ENCODE results near the gene MMUT. TPM values are rescaled to one million over a fixed set of nuclear protein-coding genes. Genes with fewer than 3 reads are reported as not detected.
A peak's percentile ranks its signal among the peaks of the same experiment; 100 is the strongest.

MMUT gene
- total RNA-seq, 1 donor from 2014 or later = 13.5 TPM

- intact Hi-C loops (cut with micrococcal nuclease) = loop anchor here (5.0 kb wide), 1 partner anchor 88 kb away; the partner anchor contains the start of gene C6orf141
- Mint-ChIP-seq H3K4me1 (ENCODE audit: low read depth) (peaks cover 30% of the 10 kb centered on the region), H3K27me3 (ENCODE audit: low read depth) (no peaks in the 10 kb centered on the region), H3K27ac (peak overlapping the region; percentile 39), H3K36me3 (ENCODE audit: low read depth) (peaks cover 16% of the 10 kb centered on the region), H3K9me3 (no peaks in the 10 kb centered on the region), H3K4me3 (ENCODE audit: low read depth) (peak overlapping the region; percentile 99)
- no peak for DNase-seq (ENCODE audit: low spot score)
Measured at GRCh38 chr6:49464691-49465090, 1.6 kb upstream of the MMUT start.

GRCh38 chr6:49463612-49463967, 537 bp upstream of the MMUT start:
- intact Hi-C loops (cut with micrococcal nuclease) = loop anchor here (2.0 to 5.0 kb wide), 2 partner anchors 21 to 89 kb away; partner anchors contain the start of gene C6orf141
- Mint-ChIP-seq H3K27ac (peak overlapping the region; percentile 97), H3K9me3 (no peaks in the 10 kb centered on the region), H3K27me3 (ENCODE audit: low read depth) (no peaks in the 10 kb centered on the region), H3K4me3 (ENCODE audit: low read depth) (peak overlapping the region; percentile 99), H3K4me1 (ENCODE audit: low read depth) (peaks cover 35% of the 10 kb centered on the region), H3K36me3 (ENCODE audit: low read depth) (peaks cover 23% of the 10 kb centered on the region)
- no peak for DNase-seq (ENCODE audit: low spot score)

- peaks cover 33% of the 10 kb centered on the region for H3K4me1 Mint-ChIP-seq (ENCODE audit: low read depth)
- H3K9me3 Mint-ChIP-seq = no peaks in the 10 kb centered on the region
- no peak for DNase-seq (ENCODE audit: low spot score)
- H3K27me3 Mint-ChIP-seq (ENCODE audit: low read depth) = no peaks in the 10 kb centered on the region
- H3K27ac Mint-ChIP-seq = peak overlapping the region; percentile 97
- H3K4me3 Mint-ChIP-seq (ENCODE audit: low read depth) = peak overlapping the region; percentile 99
- H3K36me3 Mint-ChIP-seq (ENCODE audit: low read depth) = peaks cover 30% of the 10 kb centered on the region
- intact Hi-C loops (cut with micrococcal nuclease) = loop anchor here (2.0 to 5.0 kb wide), 2 partner anchors 20 to 90 kb away; partner anchors contain the start of gene C6orf141
Measured at GRCh38 chr6:49462599-49462926, 490 bp downstream of the MMUT start.

GRCh38 chr6:49462071-49462470, 982 bp downstream of the MMUT start:
- H3K27me3 Mint-ChIP-seq (ENCODE audit: low read depth) = no peaks in the 10 kb centered on the region
- peaks cover 33% of the 10 kb centered on the region for H3K4me1 Mint-ChIP-seq (ENCODE audit: low read depth)
- intact Hi-C loops (cut with micrococcal nuclease) = loop anchor here (2.0 to 5.0 kb wide), 2 partner anchors 19 to 90 kb away; partner anchors contain the start of gene C6orf141

GRCh38 chr6:49457771-49458170, 5.3 kb downstream of the MMUT start:
- H3K4me1 Mint-ChIP-seq (ENCODE audit: low read depth) = peaks cover 27% of the 10 kb centered on the region
- H3K9me3 Mint-ChIP-seq = no peaks in the 10 kb centered on the region
- no peak for DNase-seq (ENCODE audit: low spot score)
- intact Hi-C loops (cut with micrococcal nuclease) = no loop called here
- no peaks in the 10 kb centered on the region for H3K27me3 Mint-ChIP-seq (ENCODE audit: low read depth)
- H3K36me3 Mint-ChIP-seq (ENCODE audit: low read depth) = peaks cover 31% of the 10 kb centered on the region
- no peak overlapping the region for H3K4me3 Mint-ChIP-seq (ENCODE audit: low read depth)
- no peak overlapping the region for H3K27ac Mint-ChIP-seq

More at GRCh38 chr6:49462071-49462470, 982 bp downstream of the MMUT start:
- peaks cover 33% of the 10 kb centered on the region for H3K36me3 Mint-ChIP-seq (ENCODE audit: low read depth)
- no peaks in the 10 kb centered on the region for H3K9me3 Mint-ChIP-seq
- H3K27ac Mint-ChIP-seq = peak overlapping the region; percentile 97
- peak overlapping the region; percentile 99 for H3K4me3 Mint-ChIP-seq (ENCODE audit: low read depth)
- no peak for DNase-seq (ENCODE audit: low spot score)

GRCh38 chr6:49454787-49455709, 8.0 kb downstream of the MMUT start:
- peaks cover 39% of the 10 kb centered on the region for H3K36me3 Mint-ChIP-seq (ENCODE audit: low read depth)
- no peaks in the 10 kb centered on the region for H3K27me3 Mint-ChIP-seq (ENCODE audit: low read depth)
- H3K4me3 Mint-ChIP-seq (ENCODE audit: low read depth) = no peak overlapping the region
- DNase-seq (ENCODE audit: low spot score) = no peak
- peak overlapping the region; percentile 72 for H3K27ac Mint-ChIP-seq
- H3K9me3 Mint-ChIP-seq = no peaks in the 10 kb centered on the region
- peaks cover 16% of the 10 kb centered on the region for H3K4me1 Mint-ChIP-seq (ENCODE audit: low read depth)
- intact Hi-C loops (cut with micrococcal nuclease) = no loop called here

GRCh38 chr6:49453221-49453620, 9.8 kb downstream of the MMUT start:
- no peak overlapping the region for H3K27ac Mint-ChIP-seq
- no peak for DNase-seq (ENCODE audit: low spot score)
- H3K9me3 Mint-ChIP-seq = no peaks in the 10 kb centered on the region
- peaks cover 10% of the 10 kb centered on the region for H3K4me1 Mint-ChIP-seq (ENCODE audit: low read depth)
- peaks cover 33% of the 10 kb centered on the region for H3K36me3 Mint-ChIP-seq (ENCODE audit: low read depth)
- H3K27me3 Mint-ChIP-seq (ENCODE audit: low read depth) = no peaks in the 10 kb centered on the region
- intact Hi-C loops (cut with micrococcal nuclease) = no loop called here
- no peak overlapping the region for H3K4me3 Mint-ChIP-seq (ENCODE audit: low read depth)

GRCh38 chr6:49430866-49431265, 32.2 kb downstream of the MMUT start:
- no peaks in the 10 kb centered on the region for H3K27me3 Mint-ChIP-seq (ENCODE audit: low read depth)
- peaks cover 26% of the 10 kb centered on the region for H3K36me3 Mint-ChIP-seq (ENCODE audit: low read depth)
- H3K4me3 Mint-ChIP-seq (ENCODE audit: low read depth) = no peak overlapping the region
- no peak overlapping the region for H3K27ac Mint-ChIP-seq
- intact Hi-C loops (cut with micrococcal nuclease) = no loop called here
- no peak for DNase-seq (ENCODE audit: low spot score)
- H3K9me3 Mint-ChIP-seq = no peaks in the 10 kb centered on the region
- no peaks in the 10 kb centered on the region for H3K4me1 Mint-ChIP-seq (ENCODE audit: low read depth)

GRCh38 chr6:49430187-49430586, 32.9 kb downstream of the MMUT start:
- intact Hi-C loops (cut with micrococcal nuclease) = no loop called here
- no peak overlapping the region for H3K27ac Mint-ChIP-seq
- no peak overlapping the region for H3K4me3 Mint-ChIP-seq (ENCODE audit: low read depth)
- no peaks in the 10 kb centered on the region for H3K4me1 Mint-ChIP-seq (ENCODE audit: low read depth)
- peaks cover 20% of the 10 kb centered on the region for H3K36me3 Mint-ChIP-seq (ENCODE audit: low read depth)
- no peaks in the 10 kb centered on the region for H3K9me3 Mint-ChIP-seq
- no peak for DNase-seq (ENCODE audit: low spot score)
- no peaks in the 10 kb centered on the region for H3K27me3 Mint-ChIP-seq (ENCODE audit: low read depth)

- H3K4me3 Mint-ChIP-seq (ENCODE audit: low read depth) = no peak overlapping the region
- H3K36me3 Mint-ChIP-seq (ENCODE audit: low read depth) = no peaks in the 10 kb centered on the region
- H3K27me3 Mint-ChIP-seq (ENCODE audit: low read depth) = peaks cover 6% of the 10 kb centered on the region
- no peak for DNase-seq (ENCODE audit: low spot score)
- intact Hi-C loops (cut with micrococcal nuclease) = no loop called here
- H3K4me1 Mint-ChIP-seq (ENCODE audit: low read depth) = no peaks in the 10 kb centered on the region
- no peaks in the 10 kb centered on the region for H3K9me3 Mint-ChIP-seq
- H3K27ac Mint-ChIP-seq = no peak overlapping the region
Measured at GRCh38 chr6:49423817-49424216, 39.2 kb downstream of the MMUT start.

- DNase-seq (ENCODE audit: low spot score) = no peak
- intact Hi-C loops (cut with micrococcal nuclease) = no loop called here
- no peaks in the 10 kb centered on the region for H3K4me1 Mint-ChIP-seq (ENCODE audit: low read depth)
- no peak overlapping the region for H3K27ac Mint-ChIP-seq
- H3K4me3 Mint-ChIP-seq (ENCODE audit: low read depth) = no peak overlapping the region
- no peaks in the 10 kb centered on the region for H3K36me3 Mint-ChIP-seq (ENCODE audit: low read depth)
- peaks cover 10% of the 10 kb centered on the region for H3K27me3 Mint-ChIP-seq (ENCODE audit: low read depth)
- H3K9me3 Mint-ChIP-seq = no peaks in the 10 kb centered on the region
Measured at GRCh38 chr6:49416195-49416594, 46.9 kb downstream of the MMUT start.

- Mint-ChIP-seq H3K27me3 (ENCODE audit: low read depth) (peaks cover 8% of the 10 kb centered on the region), H3K27ac (no peak overlapping the region), H3K4me1 (ENCODE audit: low read depth) (no peaks in the 10 kb centered on the region), H3K36me3 (ENCODE audit: low read depth) (no peaks in the 10 kb centered on the region), H3K4me3 (ENCODE audit: low read depth) (no peak overlapping the region), H3K9me3 (no peaks in the 10 kb centered on the region)
- intact Hi-C loops (cut with micrococcal nuclease) = no loop called here
- DNase-seq (ENCODE audit: low spot score) = no peak
Measured at GRCh38 chr6:49415358-49415757, 47.7 kb downstream of the MMUT start.

- Mint-ChIP-seq H3K4me1 (ENCODE audit: low read depth) (no peaks in the 10 kb centered on the region), H3K27ac (no peak overlapping the region), H3K36me3 (ENCODE audit: low read depth) (no peaks in the 10 kb centered on the region), H3K9me3 (no peaks in the 10 kb centered on the region), H3K4me3 (ENCODE audit: low read depth) (no peak overlapping the region), H3K27me3 (ENCODE audit: low read depth) (no peaks in the 10 kb centered on the region)
- no peak for DNase-seq (ENCODE audit: low spot score)
- intact Hi-C loops (cut with micrococcal nuclease) = loop anchor here (1.0 kb wide), 1 partner anchor 1622 kb away; no protein-coding TSS in a partner anchor
Measured at GRCh38 chr6:49410564-49410963, 52.5 kb downstream of the MMUT start.

Measured in activated T-helper 2 cell treated with anti-CD3 and anti-CD28 coated beads, Interferon-gamma antibody, Interleukin-2, Interleukin-4, amounts not matched to agents 10 μg/mL and 5 μg/mL and 100 μg/mL, durations not matched to agents 14 hours and 24 hours and 36 hours (primary cell).